Renal cortex interstitium (tissue), 11 donors: ENCODE measurements around the gene STUM. TPM values are rescaled to one million over a fixed set of nuclear protein-coding genes. Genes with fewer than 3 reads are reported as not detected.

ENCODE experiments used
- DNase-seq, 11 donors: peaks; one replicate each; pipeline ENCODE4 v3.0.0-alpha.2; 2013; ENCODE audit warnings: low read depth in 9 of 11, low spot score in 4 of 11; ENCODE audit errors: extremely low read depth in 1 of 11
- polyA plus RNA-seq, 3 donors: library from polyadenylated mRNA; unstranded; fragments of 120-200 nt; gene quantifications; one replicate each; pipeline ENCODE4 v1.2.1, GENCODE V29; 2013; ENCODE audit not compliant: insufficient read length in 3 of 3

Gene STUM
- polyA plus RNA-seq, 3 donors: 1.1 to 2.6 (median 1.5) TPM

DNA sequence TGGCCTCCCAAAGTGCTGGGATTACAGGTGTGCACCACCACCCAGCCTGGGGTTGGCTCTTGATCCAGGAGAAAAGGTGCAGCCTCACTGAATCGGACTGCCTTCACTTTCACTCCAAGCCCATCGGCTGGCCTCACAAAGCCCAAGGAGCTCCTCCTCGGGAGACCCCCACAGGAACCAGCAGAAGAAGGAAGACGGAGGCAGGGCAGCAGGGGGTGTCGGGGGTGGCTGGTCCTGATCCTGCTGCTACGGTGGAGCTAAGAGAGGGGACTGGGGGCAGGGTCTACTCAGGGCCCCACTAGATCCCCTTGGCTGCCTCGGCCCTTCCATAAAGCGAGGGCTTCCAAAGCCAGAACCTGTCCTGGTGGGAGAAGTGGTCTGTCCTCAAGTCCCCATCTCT lies 93.9 kb downstream of the STUM start:
- no peak for DNase-seq

DNA sequence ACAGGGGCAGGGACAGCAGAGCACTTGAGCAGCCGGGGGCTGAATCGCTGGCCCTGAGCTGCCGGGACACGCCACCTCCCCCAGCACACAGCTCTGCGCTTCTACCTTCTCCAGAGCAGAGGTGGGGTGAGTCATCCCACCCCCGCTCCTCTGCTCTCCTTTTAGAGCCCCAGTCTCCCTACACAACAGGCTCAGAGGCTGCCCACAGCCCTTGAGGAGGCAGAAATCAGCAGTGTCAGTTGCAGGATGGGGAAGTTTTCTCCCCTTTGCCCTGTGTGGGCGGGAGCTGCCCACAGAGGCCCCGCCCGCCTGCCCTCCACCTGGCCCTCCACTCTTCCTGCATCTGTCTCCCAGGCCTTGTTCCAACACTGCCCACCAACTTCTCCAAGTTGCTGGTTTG lies 94.6 kb downstream of the STUM start:
- DNase-seq: no peak

DNA sequence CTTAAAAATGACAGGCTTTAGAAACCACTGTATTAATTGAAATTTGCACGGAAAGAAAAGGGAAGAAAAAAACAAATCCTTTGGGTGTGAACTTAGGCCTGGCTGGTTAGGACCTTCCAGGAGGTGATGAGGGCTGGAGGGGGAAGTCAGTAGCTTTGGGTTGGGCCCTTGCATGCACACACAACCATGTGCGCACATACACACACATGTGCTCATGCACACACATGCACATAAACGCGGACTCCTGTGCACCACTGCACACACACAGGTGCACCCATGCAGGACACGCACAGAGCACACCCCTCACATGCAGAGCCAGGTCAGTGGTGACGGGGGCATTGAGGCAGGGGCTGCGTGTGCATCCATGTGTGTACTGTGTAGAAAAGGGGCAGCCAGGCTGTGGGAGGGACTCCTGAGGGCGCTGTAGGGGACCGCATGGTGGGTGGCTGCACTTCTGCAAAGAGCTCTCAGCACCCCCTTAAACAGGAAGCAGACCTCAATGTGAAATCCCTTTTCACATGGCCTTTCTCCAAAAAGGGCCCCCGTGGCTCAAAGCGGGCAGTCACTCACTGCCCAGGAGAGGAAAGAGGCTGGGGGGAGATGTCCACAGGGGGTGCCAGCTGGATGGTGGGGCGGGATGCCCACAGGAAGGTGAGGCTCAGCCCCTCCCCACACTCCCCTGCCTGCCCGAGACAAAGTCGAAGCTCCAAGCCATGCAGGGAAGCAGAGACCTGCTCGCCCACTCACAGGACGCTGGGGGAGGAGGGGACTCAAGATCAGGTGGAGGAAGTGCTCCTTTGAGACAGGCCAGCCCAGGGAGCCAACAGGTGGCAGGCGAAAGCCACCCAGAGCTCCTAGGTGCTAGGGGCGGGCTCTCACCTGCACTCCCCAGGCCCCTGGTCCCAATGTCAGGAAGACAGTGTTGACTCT lies 95.3 kb downstream of the STUM start:
- DNase-seq: no peak

DNA sequence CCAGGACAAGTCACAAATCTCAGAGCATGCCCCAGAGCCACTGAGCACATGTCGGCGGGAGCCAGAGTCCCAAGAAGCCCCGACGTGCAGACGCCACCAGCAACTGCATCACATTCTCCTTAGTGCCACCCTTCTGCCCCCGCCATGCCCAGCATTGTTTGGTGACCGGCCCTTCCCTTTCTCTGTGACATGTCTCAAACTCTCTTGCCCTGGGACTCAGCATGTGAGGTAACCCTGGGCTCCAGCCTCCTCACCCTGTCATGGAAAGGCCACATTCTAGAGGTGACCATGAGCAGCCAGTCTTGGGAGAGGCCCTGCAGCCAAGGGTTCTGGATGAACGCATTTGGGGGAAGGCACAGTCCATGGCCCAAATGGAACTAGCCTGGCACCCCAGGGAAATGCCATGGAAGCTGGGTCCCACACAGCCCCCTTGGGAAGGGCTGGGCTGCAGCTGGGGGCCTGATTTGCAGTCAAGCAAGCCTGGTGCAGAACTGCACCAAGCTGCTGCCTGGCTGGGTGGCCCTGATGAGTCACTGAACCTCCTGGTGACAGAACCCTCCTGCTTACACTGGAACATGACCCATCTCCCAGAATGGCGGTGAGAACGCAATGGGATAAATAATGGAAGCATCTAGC lies 96.1 kb downstream of the STUM start:
- no peak for DNase-seq

DNA sequence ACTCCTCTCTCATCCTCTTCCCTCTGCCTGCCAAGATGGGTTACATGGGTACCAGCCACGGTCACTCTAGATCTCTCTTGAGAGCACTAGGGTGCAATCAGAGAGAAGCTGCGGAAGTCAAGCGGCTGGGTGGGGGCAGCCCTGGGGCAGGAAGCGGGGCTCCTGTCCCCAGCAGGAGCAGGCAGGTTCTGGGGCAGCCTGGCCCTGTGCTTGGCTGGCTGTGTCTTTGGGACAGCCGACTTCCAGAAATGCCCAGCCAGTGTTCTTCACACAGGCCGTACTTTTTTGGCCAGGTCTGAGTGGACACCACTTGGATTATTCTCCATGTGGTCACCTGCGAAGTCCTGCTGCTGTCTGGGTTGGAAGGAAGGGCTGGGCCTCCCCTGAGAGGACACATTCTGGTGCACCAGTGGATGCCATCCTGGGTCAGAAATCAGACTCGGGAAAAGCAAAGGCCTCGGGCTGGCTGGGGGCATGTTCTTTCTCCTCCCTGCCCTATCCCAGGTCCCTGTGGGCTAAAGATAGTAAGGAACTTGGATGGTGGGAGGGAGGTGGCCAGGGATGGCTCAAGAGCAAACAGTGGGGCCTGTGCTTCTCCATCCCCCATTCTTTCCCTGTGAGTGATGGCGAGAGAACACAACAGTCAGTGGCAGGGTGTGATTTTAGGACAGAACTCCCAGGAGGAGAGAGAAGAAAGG lies 96.9 kb downstream of the STUM start:
- DNase-seq: no peak

DNA sequence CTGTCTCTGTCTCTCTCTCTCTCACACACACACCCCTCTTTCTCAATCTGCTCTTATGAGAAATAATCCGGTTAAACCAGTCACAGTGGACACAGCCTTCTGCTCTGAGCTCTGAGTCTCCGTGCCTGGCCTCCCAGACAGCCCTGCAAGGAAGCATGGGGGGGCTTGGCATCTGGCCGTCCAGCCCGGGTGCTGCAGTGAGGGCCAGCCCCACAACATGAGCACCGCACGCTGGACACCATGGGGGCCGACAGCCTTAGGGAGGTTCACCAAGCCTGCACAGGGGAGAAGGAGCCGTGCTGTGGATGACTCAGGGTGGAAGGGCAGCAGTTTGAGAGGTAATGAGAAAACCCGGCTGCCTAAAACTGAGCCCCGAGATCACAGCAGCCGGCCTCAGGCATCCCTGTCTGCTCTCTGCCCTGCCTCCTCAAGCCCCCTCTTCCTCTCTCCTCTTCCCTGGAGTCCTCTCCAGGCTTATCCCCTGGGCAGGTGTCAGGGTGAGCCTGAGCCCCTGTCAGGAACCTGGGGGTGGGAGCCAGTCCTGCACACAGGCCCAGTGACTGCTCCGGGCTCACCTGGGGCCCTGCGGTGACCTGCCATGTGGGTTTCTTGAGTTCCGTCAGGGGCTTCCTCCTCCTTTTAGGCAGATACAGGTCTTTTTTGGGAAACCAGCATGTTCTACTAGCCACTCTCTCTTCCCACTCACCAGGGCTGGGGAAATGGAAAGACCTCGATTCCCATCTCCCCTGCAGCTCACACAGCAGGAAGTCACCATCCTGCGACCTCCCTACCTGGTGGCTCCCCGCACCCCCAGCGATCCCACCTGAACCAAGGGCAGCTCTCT lies 97.7 kb downstream of the STUM start:
- DNase-seq: no peak

DNA sequence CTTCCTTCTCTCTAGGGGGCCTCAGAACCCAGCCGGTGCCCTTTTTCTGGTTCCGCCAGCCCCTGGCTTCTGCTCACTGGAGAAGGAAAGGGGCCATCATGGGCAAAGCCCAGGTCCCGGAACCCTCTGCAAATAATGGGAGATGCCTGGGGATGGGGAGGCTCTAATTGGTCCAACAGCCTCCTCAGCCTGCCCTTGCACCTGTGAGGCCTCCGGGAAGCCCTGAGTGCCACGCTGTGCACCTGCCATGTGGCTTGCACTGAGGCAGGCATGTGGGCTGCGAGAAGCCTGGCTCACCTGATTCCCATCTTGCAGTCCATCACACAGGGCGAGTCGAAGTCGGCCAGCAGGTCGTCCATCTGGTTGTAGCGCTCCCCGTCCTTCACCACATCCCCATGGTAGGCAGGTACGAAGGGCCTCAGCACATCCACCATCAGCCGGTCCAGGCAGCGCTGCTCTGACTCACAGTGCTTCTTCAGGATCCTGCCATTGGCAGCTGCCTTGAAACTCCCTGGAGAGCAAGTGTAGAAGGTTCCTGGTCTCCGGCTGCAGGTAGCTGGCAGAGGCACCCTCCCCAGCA lies 98.4 kb downstream of the STUM start:
- no peak for DNase-seq

DNA sequence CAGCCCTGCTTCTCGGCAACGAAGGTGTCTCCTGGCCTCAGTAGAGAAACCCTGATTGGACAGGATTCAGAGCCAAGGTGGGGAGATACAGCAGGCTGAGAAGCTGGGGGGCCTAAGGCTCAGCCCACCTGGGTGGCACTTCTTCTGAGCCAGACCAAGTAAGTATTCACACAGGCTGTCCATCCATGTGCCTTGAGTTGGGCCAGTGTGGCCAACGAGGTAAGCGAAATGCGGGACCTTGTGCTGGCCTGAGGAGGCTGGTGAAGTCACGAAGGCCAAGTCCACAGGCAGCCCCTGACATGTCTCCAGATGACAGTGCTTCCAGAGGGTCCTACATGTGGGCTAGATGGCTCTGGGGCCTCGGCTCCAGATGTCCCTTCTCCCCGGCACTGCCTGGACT lies 99.2 kb downstream of the STUM start:
- no peak for DNase-seq

DNA sequence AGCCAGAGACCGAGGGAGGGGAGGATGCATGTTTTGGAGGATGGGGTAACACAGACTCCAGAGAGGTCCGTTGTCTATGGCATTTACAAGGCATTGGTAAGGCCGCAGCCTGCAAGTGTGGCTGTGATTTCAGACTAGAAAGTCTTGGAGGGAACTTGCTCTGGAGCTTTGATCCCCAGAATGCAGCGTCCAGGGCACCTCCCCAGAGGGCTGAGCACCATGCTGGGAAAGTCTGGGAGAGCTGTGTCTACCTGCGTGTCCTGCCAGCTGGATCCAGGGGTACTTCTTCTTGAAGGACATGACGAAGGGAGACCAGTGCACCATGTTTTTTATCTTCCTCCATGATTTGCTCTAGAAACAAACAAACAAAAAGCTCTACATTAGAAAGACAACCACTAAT lies 99.9 kb downstream of the STUM start:
- DNase-seq: no peak

DNA sequence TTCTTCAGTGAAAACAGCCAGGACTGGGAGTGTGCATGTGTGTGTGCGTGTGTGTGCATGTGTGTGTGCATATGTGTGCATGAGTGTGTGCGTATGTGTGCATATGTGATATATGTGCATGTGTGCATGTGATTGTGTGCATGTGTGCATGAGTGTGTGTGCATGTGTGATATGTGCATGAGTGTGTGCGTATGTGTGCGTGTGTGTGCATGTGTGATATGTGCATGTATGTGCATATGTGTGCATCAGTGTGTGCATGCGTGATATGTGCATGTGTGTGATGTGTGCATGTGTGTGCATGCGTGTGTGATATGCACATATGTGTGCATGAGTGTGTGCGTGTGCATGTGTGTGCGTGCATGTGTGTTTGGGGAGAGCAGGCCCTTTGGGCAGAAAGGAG lies 100.7 kb downstream of the STUM start:
- no peak for DNase-seq

DNA sequence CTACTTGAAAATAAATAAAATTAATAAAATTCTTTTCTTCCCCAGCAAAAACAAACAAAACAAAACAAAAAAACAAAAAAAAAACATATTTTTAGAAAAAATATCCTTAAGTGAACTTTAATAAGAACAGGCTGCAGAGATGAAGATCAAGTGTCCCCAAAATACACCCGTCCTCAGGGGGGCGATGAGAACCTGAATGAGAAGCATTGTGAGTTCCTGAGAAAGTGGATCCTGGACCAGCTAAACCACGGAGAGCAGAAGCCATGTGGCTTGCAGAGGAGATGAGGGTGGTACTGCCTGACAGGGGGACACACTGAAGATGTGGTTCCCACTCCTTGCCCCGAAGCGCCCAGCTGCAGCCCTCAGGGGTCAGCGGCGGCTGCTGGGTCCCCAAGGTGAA lies 101.2 kb downstream of the STUM start:
- no peak for DNase-seq

DNA sequence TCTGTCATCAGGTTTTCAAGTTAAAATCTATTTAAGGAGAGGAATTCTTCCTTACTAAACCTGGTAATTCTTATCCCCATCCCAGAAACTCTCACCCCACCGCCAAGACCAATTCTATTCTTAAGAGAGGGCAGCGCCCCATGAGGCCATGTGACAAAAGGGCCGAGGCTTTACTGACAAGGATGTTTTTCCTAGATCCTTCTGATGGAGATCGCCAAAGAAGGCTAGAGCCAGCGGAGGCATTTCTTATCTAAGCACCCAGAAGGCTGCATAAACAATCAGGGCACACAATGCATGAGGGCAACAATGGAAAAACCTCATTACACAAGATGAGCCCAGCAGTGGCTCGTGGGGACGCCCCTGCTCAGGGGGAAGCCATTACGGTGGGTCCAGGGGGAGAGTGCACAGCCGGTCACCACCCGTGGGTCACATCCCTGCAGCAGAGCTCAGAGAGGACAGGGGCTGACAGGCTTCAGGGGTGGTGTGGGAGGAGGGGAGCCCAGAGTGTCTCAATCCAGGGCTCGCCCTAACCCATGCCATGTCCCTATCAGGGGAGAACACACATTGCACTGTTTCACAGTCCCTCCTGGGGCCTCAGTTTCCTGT lies 101.8 kb downstream of the STUM start:
- DNase-seq: no peak

DNA sequence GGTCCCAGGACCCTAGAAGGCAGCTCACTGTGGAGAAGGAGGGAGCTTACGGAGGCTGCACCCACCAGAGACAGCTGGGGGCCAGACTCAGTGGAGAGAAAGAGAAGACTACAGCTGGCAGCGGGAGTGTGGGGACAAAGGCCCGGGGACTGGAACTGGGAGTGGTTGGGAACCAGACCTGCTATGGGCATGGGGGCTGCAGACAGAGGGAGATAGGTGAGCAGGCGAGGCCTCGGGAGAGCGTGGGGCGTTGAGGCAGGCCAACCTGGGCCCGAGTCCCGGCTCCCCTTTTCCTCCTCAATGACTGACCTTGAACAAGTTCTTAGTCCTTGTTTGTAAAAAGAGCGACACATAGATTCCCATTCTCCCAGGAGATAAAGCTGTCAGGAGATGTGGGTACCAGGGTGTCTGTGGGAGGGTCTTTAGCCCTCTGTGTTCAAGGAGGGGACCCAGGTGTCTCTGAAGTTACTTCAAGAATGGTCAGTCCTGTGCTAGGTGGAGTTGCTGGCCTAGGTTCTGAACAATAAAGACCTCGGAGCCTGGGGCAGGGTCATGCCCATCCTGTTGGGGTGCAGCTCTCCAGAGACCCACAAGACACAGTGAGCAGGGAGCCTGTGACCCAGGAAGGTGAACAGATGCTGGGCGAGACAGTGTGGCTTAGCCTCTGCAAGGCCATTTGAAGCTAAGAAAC lies 102.6 kb downstream of the STUM start:
- no peak for DNase-seq

DNA sequence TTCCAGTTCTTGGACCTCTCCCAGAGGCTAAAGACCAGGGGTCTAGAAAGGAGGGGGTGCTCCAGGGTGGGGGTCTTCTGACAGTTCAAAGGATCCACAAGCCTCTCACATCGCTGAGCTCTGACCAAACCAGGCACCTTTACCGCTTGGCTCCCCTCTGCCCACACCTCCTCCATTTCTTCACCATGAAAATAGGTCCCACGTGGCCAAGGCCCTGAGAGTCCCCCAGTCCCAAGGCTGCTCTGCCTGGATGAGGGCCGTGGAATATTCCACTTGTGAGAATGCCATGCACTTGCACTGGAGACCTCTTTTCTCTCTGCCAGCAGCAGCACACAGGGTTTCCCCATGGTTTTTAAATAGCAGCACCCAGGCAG lies 103.2 kb downstream of the STUM start:
- no peak for DNase-seq

DNA sequence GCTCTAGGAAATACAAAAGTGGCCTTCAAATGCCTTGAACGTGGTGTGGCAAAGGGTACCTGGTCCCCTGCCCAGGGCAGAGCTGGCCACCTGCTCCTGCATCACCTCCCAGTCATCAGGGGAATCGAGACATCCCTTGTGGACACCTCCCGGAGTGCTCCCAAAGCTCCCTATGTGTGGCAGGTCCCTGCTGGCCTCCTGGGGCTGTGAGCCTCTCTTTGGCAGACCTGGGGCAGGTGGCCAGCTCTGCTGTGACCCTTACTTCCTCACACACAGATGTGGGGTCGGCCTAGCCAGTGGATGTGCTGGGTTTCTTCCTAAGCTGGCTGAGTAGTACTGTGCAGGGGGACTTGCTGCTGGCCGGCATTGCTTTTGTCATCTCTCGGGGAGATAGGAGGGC lies 104.0 kb downstream of the STUM start:
- no peak for DNase-seq

DNA sequence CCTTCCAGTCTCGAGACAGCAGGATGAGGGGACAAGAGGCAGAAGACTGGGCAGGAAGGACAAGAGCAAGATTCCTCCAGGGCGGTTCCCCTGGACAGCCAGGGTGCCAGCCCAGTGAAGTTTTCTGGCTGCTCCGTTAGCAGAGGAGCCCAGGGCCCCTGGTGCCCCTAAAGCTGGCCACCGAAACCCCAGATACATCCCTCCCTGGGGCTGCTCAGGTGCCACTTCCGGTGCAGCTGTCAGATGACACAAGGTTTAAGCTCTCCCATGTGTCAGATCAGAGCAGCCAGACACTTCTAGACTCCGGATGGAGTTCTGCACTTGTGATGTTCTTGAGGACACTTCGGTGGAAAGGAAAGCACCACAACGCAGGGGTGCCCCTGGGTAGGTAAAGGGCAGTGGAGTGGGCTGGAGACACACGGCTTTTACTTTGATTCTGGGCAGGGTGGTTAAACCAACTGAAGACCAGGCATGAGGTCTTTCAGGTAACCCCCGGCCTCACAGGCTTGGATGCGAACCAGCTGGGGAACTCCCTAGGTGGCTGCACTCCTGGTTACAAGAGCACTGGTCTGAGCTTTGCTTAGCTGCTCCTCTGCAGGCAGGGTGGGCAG lies 104.9 kb downstream of the STUM start:
- no peak for DNase-seq

DNA sequence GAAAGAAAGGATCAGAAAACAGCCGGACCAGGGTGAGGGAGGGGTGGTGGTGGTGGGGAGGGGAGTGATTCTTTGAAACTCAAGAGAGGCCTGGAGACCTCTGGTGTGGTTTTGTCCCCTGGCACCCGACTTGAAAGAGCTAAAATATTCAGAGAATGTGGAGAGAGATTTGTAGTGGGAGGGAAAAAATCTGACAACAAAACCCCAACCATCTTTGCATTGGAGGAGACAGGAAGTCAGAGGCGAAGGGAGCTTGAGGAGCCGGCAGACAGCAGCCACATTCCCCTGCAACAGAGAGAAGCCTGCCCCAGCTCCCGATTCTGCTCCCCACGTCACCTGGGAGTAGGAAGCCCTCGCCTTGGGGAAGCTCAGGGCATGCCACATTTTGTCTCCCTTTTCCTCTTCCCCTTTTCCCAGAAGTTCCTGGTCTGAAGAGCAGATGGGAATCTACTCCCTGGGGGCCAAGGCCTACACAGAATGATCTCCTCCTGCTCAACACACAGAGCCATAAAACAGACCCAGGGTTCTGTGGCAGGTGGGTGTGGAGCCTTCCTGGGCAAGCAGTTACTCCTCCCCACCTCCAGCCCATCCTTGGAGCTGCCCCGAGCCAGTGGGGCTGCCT lies 105.6 kb downstream of the STUM start:
- peak in 2 of 11 donors; percentile 55 to 66 for DNase-seq
